Measurements from ENCODE around the gene EPHB1.

GRCh38 chr3:135261214-135261775 is 466.2 kb downstream of the EPHB1 start:
- TF ChIP-seq HMGA2 (CRISPR knock-in tag; IDR thresholded peaks at IDR 0.05) (no peak), MXD4 (CRISPR knock-in tag; IDR thresholded peaks at IDR 0.05; ENCODE audit: borderline replicate concordance) (no peak), SP1 (CRISPR knock-in tag; conservative IDR thresholded peaks at IDR 0.05) (no peak), ZBTB21 (CRISPR knock-in tag; IDR thresholded peaks at IDR 0.05; ENCODE audit: borderline replicate concordance) (no peak), AFF4 (CRISPR knock-in tag; IDR thresholded peaks at IDR 0.05; ENCODE audit: borderline replicate concordance) (no peak), ETV6 (CRISPR knock-in tag; IDR thresholded peaks at IDR 0.05) (no peak), KAT7 (CRISPR knock-in tag; IDR thresholded peaks at IDR 0.05; ENCODE audit: borderline replicate concordance) (no peak), PRDM15 (CRISPR knock-in tag; IDR thresholded peaks at IDR 0.05) (no peak), ESRRA (CRISPR knock-in tag; IDR thresholded peaks at IDR 0.05; ENCODE audit: borderline replicate concordance) (no peak)
- TF ChIP-seq, protein P1, sequence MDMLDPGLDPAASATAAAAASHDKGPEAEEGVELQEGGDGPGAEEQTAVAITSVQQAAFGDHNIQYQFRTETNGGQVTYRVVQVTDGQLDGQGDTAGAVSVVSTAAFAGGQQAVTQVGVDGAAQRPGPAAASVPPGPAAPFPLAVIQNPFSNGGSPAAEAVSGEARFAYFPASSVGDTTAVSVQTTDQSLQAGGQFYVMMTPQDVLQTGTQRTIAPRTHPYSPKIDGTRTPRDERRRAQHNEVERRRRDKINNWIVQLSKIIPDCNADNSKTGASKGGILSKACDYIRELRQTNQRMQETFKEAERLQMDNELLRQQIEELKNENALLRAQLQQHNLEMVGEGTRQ (CRISPR knock-in tag; IDR thresholded peaks at IDR 0.05), result no peak
- TF ChIP-seq, protein P2, sequence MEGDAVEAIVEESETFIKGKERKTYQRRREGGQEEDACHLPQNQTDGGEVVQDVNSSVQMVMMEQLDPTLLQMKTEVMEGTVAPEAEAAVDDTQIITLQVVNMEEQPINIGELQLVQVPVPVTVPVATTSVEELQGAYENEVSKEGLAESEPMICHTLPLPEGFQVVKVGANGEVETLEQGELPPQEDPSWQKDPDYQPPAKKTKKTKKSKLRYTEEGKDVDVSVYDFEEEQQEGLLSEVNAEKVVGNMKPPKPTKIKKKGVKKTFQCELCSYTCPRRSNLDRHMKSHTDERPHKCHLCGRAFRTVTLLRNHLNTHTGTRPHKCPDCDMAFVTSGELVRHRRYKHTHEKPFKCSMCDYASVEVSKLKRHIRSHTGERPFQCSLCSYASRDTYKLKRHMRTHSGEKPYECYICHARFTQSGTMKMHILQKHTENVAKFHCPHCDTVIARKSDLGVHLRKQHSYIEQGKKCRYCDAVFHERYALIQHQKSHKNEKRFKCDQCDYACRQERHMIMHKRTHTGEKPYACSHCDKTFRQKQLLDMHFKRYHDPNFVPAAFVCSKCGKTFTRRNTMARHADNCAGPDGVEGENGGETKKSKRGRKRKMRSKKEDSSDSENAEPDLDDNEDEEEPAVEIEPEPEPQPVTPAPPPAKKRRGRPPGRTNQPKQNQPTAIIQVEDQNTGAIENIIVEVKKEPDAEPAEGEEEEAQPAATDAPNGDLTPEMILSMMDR (IDR thresholded peaks at IDR 0.05), result no peak
- TF ChIP-seq, protein P3, sequence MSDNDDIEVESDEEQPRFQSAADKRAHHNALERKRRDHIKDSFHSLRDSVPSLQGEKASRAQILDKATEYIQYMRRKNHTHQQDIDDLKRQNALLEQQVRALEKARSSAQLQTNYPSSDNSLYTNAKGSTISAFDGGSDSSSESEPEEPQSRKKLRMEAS (CRISPR knock-in tag; IDR thresholded peaks at IDR 0.05), result no peak
- TF ChIP-seq, protein P4, sequence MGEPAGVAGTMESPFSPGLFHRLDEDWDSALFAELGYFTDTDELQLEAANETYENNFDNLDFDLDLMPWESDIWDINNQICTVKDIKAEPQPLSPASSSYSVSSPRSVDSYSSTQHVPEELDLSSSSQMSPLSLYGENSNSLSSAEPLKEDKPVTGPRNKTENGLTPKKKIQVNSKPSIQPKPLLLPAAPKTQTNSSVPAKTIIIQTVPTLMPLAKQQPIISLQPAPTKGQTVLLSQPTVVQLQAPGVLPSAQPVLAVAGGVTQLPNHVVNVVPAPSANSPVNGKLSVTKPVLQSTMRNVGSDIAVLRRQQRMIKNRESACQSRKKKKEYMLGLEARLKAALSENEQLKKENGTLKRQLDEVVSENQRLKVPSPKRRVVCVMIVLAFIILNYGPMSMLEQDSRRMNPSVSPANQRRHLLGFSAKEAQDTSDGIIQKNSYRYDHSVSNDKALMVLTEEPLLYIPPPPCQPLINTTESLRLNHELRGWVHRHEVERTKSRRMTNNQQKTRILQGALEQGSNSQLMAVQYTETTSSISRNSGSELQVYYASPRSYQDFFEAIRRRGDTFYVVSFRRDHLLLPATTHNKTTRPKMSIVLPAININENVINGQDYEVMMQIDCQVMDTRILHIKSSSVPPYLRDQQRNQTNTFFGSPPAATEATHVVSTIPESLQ (CRISPR knock-in tag; IDR thresholded peaks at IDR 0.05), result no peak
